Keratinocyte (primary cell): Measurements from ENCODE around the gene WFIKKN1. TPM values are rescaled to one million over a fixed set of nuclear protein-coding genes. Genes with fewer than 3 reads are reported as not detected.

Experiments
- DNase-seq: peaks from one replicate; pipeline ENCODE4 v3.0.0-alpha.2; 2011; ENCODE audit warnings: low read depth, missing footprints, low spot score
- FAIRE-seq: peaks from 2 replicates; lab custom pipeline; 2011; peaks lifted over from hg19 to GRCh38; lab: Jason Lieb, UNC
- H2AFZ ChIP-seq: 2 replicates; pipeline ENCODE4 v1.6.0; 2012; ENCODE audit warnings: low read length, control low read depth, inconsistent platforms; ENCODE audit not compliant: control insufficient read depth
- H3K27ac ChIP-seq: 2 replicates; pipeline ENCODE4 v1.5.1; 2011; ENCODE audit warnings: low read length; ENCODE audit not compliant: control insufficient read depth, insufficient read depth
- H3K27me3 ChIP-seq: 3 replicates; pipeline ENCODE4 v1.6.0; 2011; ENCODE audit warnings: low read length; ENCODE audit not compliant: control insufficient read depth, insufficient read depth; ENCODE audit errors: extremely low read depth
- H3K36me3 ChIP-seq, 2 experiments: 2 replicates in 1 of 2; 3 replicates in 1 of 2; pipeline ENCODE4 v1.5.1; 2011; ENCODE audit warnings: low read length in 2 of 2, mild to moderate bottlenecking in 1 of 2; ENCODE audit not compliant: control insufficient read depth in 2 of 2, insufficient read depth in 2 of 2; ENCODE audit errors: extremely low read depth in 1 of 2
- H3K4me1 ChIP-seq: 3 replicates; pipeline ENCODE4 v1.5.1; 2011; ENCODE audit warnings: low read length; ENCODE audit not compliant: control insufficient read depth, insufficient read depth; ENCODE audit errors: extremely low read depth
- H3K4me2 ChIP-seq: 3 replicates; pipeline ENCODE4 v1.6.0; 2011; ENCODE audit warnings: low read depth, low read length; ENCODE audit not compliant: control insufficient read depth, insufficient read depth; ENCODE audit errors: extremely low read depth
- H3K4me3 ChIP-seq, 3 experiments: fragments of 200-600 bp in 1 of 3; sonication (generic) in 1 of 3; 2 replicates in 2 of 3; 3 replicates in 1 of 3; pipeline ENCODE4 v1.5.1; 2011 to 2016; ENCODE audit warnings: low read length in 3 of 3, mild to moderate bottlenecking in 3 of 3, control low read depth in 2 of 3, inconsistent platforms in 1 of 3, low read depth in 1 of 3, mixed read lengths in 1 of 3, mixed run types in 1 of 3, moderate library complexity in 1 of 3; ENCODE audit not compliant: control insufficient read depth in 2 of 3, insufficient read depth in 2 of 3; ENCODE audit errors: extremely low read depth in 1 of 3
- H3K79me2 ChIP-seq: 2 replicates; pipeline ENCODE4 v1.6.0; 2012; ENCODE audit warnings: low read length; ENCODE audit not compliant: control insufficient read depth, insufficient read depth
- H3K9ac ChIP-seq: 3 replicates; pipeline ENCODE4 v1.6.0; 2011; ENCODE audit warnings: low read length; ENCODE audit not compliant: control insufficient read depth, insufficient read depth; ENCODE audit errors: extremely low read depth
- H3K9me1 ChIP-seq: 3 replicates; pipeline ENCODE4 v1.6.0; 2011; ENCODE audit warnings: low read length; ENCODE audit not compliant: control insufficient read depth, insufficient read depth; ENCODE audit errors: extremely low read depth
- H3K9me3 ChIP-seq: 2 replicates; pipeline ENCODE4 v1.5.1; 2012; ENCODE audit warnings: low read depth, low read length; ENCODE audit not compliant: control insufficient read depth
- H4K20me1 ChIP-seq: 3 replicates; pipeline ENCODE4 v1.6.0; 2011; ENCODE audit warnings: low read length; ENCODE audit not compliant: control insufficient read depth, insufficient read depth; ENCODE audit errors: extremely low read depth
- EZH2 ChIP-seq: IDR thresholded peaks from one replicate; pipeline ENCODE4 v1.6.1; 2012; ENCODE audit warnings: inconsistent platforms, mild to moderate bottlenecking, low read length, moderate library complexity
- dilution Hi-C: fragments of 300-500 bp; cut with MboI; formaldehyde crosslinking; loops from one replicate; pipeline ENCODE4 v1.7.0; 2020; ENCODE audit warnings: low sequenced_read_pairs; ENCODE audit not compliant: extremely low pct_ligation_motif_present
- polyA plus RNA-seq, 5 experiments: library from polyadenylated mRNA; depleted of rRNA in 3 of 5; stranded (reverse) in 3 of 5; stranded (forward) in 1 of 5; unstranded in 1 of 5; fragments of >200 nt; gene quantifications; 1 replicate in 1 of 5; 2 replicates in 3 of 5; 3 replicates in 1 of 5; pipeline versions ENCODE4 v1.2.1 to v1.2.3, GENCODE V29; 2011 to 2012; ENCODE audit warnings: missing spikeins in 2 of 5, low read depth in 1 of 5, low replicate concordance in 1 of 5
- TF ChIP-seq, protein P1 (sequence below), 3 experiments: IDR thresholded peaks in 1 of 3; conservative IDR thresholded peaks in 1 of 3; optimal IDR thresholded peaks in 1 of 3; 2 replicates in 2 of 3; 3 replicates in 1 of 3; pipeline versions ENCODE3 to v1.5.1; 2011; ENCODE audit warnings: low read length in 3 of 3, mild to moderate bottlenecking in 3 of 3, moderate library complexity in 2 of 3, control low read depth in 1 of 3, inconsistent platforms in 1 of 3; ENCODE audit not compliant: insufficient read depth in 2 of 3; ENCODE audit errors: extremely low read depth in 1 of 3

WFIKKN1 gene
- polyA plus RNA-seq, 1 donor (not counting 4 experiments of a cell fraction or from before 2014, with no cell fraction given) = not detected

DNA sequence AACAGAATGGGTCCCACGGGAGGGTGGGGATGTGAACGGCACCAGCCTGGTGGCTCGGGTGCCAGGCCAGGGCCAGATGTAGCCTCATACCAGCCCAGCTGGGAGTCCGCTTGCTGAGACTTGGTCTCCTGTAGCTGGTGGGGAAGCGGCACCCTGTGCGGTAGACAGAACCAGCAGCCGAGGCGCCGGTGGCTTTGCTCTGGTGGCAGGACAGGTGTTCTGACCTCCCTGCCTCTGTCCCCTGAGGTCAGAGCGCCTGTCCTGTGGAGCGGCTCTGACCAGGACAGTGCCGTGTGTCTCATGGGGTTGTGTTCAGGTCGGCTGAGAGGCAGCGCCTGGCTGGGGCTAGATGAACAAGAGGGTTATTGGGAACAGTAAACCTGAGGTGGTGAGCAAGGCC is 20.8 kb upstream of the WFIKKN1 start:
- dilution Hi-C loops = no loop called here
- H3K4me3 ChIP-seq = no peak overlapping the region
- TF ChIP-seq, protein P1, sequence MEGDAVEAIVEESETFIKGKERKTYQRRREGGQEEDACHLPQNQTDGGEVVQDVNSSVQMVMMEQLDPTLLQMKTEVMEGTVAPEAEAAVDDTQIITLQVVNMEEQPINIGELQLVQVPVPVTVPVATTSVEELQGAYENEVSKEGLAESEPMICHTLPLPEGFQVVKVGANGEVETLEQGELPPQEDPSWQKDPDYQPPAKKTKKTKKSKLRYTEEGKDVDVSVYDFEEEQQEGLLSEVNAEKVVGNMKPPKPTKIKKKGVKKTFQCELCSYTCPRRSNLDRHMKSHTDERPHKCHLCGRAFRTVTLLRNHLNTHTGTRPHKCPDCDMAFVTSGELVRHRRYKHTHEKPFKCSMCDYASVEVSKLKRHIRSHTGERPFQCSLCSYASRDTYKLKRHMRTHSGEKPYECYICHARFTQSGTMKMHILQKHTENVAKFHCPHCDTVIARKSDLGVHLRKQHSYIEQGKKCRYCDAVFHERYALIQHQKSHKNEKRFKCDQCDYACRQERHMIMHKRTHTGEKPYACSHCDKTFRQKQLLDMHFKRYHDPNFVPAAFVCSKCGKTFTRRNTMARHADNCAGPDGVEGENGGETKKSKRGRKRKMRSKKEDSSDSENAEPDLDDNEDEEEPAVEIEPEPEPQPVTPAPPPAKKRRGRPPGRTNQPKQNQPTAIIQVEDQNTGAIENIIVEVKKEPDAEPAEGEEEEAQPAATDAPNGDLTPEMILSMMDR (optimal IDR thresholded peaks at IDR 0.05 in 1 of 3, IDR thresholded peaks at IDR 0.05 in 1 of 3, conservative IDR thresholded peaks at IDR 0.05 in 1 of 3; ENCODE audit: extremely low read depth in 1 of 3, insufficient read depth in 2 of 3, low read length in 3 of 3) = no peak
- no peak for TF ChIP-seq EZH2
- FAIRE-seq (no peak), DNase-seq (no peak)
- H2AFZ ChIP-seq = no peak overlapping the region
- no peaks in the 10 kb centered on the region for H3K9me1 ChIP-seq
- peaks cover 4% of the 10 kb centered on the region for H4K20me1 ChIP-seq
- H3K4me1 ChIP-seq = peaks cover 3% of the 10 kb centered on the region
- H3K27ac ChIP-seq = no peak overlapping the region
- peaks cover 7% of the 10 kb centered on the region for H3K79me2 ChIP-seq
- no peak overlapping the region for H3K9ac ChIP-seq
- no peaks in the 10 kb centered on the region for H3K27me3 ChIP-seq
- no peak overlapping the region for H3K4me2 ChIP-seq
- H3K36me3 ChIP-seq = peaks cover 0 to 3% of the 10 kb centered on the region in 2 experiments
- H3K9me3 ChIP-seq = no peaks in the 10 kb centered on the region

DNA sequence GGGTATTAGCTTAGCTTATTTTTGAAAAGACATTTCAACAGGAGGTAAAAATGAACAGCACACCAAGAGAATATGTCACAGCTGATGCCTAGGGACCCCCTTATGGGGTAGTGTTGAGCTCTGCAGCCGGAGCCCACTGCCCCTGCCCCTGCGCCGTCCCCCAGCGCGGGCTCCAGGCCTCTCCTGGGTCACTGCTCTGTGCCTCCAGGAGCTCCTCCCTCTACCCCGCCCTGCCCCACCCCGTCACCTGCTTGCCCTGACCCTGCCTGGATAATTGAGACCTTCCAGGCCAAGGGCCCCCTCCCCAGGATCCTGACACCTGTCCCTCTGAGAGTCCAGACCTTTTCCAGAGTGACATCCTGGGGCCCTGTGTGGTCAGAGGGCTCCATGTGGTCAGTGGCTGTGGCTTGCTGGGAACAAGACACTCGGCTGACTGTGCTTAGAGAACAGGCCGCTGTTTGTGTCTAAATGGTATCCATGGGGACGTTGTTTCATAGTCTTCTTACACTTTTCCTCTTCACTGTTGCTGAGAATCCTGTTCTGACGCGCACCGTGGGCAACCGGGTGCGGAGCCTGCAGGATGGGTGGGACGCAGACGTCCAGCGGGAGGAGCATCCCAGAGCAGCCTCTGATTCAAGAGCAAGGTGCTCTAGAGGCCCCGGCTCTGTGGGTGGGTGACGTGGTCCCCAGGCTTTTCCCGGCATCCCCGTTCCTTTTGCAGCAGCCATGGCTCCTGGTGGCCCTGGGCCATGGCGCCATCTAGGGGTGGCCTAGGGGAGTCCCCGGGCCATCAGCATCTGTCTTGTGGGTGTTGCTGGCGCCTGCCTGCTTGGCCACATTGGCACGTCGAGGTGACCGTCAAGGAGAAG is 20.0 kb upstream of the WFIKKN1 start:
- peak overlapping the region; percentile 6 for H3K9ac ChIP-seq
- TF ChIP-seq, protein P1 (optimal IDR thresholded peaks at IDR 0.05 in 1 of 3, IDR thresholded peaks at IDR 0.05 in 1 of 3, conservative IDR thresholded peaks at IDR 0.05 in 1 of 3; ENCODE audit: extremely low read depth in 1 of 3, insufficient read depth in 2 of 3, low read length in 3 of 3) = peak; percentile 88 to 97 (median 90)
- no peak for TF ChIP-seq EZH2
- H3K79me2 ChIP-seq = peaks cover under 1% of the 10 kb centered on the region
- H2AFZ ChIP-seq = no peak overlapping the region
- H3K9me3 ChIP-seq = no peaks in the 10 kb centered on the region
- H3K9me1 ChIP-seq = no peaks in the 10 kb centered on the region
- no peak overlapping the region for H3K4me3 ChIP-seq
- H3K4me2 ChIP-seq = no peak overlapping the region
- peaks cover 3% of the 10 kb centered on the region for H3K4me1 ChIP-seq
- peak; percentile 61 for DNase-seq
- H3K27me3 ChIP-seq = no peaks in the 10 kb centered on the region
- dilution Hi-C loops = no loop called here
- peaks cover 4% of the 10 kb centered on the region for H4K20me1 ChIP-seq
- H3K27ac ChIP-seq = no peak overlapping the region
- FAIRE-seq = peak; percentile 59
- peaks cover 0 to 3% of the 10 kb centered on the region in 2 experiments for H3K36me3 ChIP-seq
